ENCODE measurements around the gene ANK3. TPM values are rescaled to one million over a fixed set of nuclear protein-coding genes. Genes with fewer than 3 reads are reported as not detected.

Gene ANK3
- polyA plus RNA-seq, 1 donor from 2014 or later: 114 TPM

DNA sequence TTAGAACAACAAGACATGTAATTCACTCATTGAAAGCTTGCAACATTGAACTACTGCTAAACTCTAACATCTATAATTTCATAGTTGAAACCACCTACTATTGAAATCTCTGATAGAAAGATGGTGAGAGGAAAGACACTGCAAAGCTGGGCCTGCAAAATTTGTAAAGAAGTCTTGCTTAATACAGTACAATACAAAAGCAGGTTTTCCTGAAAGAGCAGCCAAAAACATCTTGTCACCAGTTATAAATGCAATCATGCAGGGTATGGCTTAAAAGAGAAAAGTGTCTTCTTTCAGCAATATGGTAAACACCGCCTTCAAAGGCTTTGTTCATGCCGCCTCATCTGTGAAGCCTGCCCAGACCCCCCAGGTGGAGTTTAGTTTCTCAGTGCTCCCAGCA is 109.2 kb downstream of the ANK3 start:
- Histone ChIP-seq H3K9me3 (ENCODE audit: low read length) (no peaks in the 10 kb centered on the region), H3K4me2 (ENCODE audit: low read length) (no peak overlapping the region), H3K9me2 (ENCODE audit: insufficient read depth, low read length) (no peaks in the 10 kb centered on the region), H3F3A (ENCODE audit: insufficient read depth, low read length, poor library complexity, severe bottlenecking) (peaks cover 4% of the 10 kb centered on the region), H3K79me2 (replicated peaks; ENCODE audit: insufficient read depth, low read length) (no peaks in the 10 kb centered on the region), H4K20me1 (ENCODE audit: insufficient read depth) (peaks cover 8% of the 10 kb centered on the region), H2AFZ (ENCODE audit: low read depth, low read length) (no peak overlapping the region), H3K36me3 (ENCODE audit: insufficient read depth, low read length) (peaks cover 7% of the 10 kb centered on the region), H3K4me3 (ENCODE audit: low read length) (no peak overlapping the region), H3K27me3 (ENCODE audit: insufficient read depth, low read depth, low read length) (no peaks in the 10 kb centered on the region), H3K27ac (ENCODE audit: low read length) (no peak overlapping the region), H3K9ac (ENCODE audit: low read length) (no peak overlapping the region)
- TF ChIP-seq MXI1 (conservative IDR thresholded peaks at IDR 0.05; ENCODE audit: poor library complexity, severe bottlenecking): no peak
- no peak for TF ChIP-seq TAF1 (IDR thresholded peaks at IDR 0.05; ENCODE audit: low read depth)
- no peak for TF ChIP-seq RAD21 (conservative IDR thresholded peaks at IDR 0.05)
- no peak for TF ChIP-seq EP300 (conservative IDR thresholded peaks at IDR 0.05; ENCODE audit: poor library complexity, severe bottlenecking)

GRCh38 chr10:60277656-60278055 is 112.0 kb downstream of the ANK3 start:
- no peak overlapping the region for H3K4me2 ChIP-seq (ENCODE audit: low read length)
- no peaks in the 10 kb centered on the region for H3K79me2 ChIP-seq (replicated peaks; ENCODE audit: insufficient read depth, low read length)
- H3K36me3 ChIP-seq (ENCODE audit: insufficient read depth, low read length): peaks cover 16% of the 10 kb centered on the region
- H3K9me3 ChIP-seq (ENCODE audit: low read length): no peaks in the 10 kb centered on the region
- no peak overlapping the region for H3K9ac ChIP-seq (ENCODE audit: low read length)
- no peaks in the 10 kb centered on the region for H3K9me2 ChIP-seq (ENCODE audit: insufficient read depth, low read length)
- no peak overlapping the region for H3K4me3 ChIP-seq (ENCODE audit: low read length)
- H3K27ac ChIP-seq (ENCODE audit: low read length): no peak overlapping the region
- no peak overlapping the region for H2AFZ ChIP-seq (ENCODE audit: low read depth, low read length)
- no peak for TF ChIP-seq SMC3 (conservative IDR thresholded peaks at IDR 0.05; ENCODE audit: poor library complexity)
- TF ChIP-seq TAF1 (IDR thresholded peaks at IDR 0.05; ENCODE audit: low read depth): no peak
- TF ChIP-seq MXI1 (conservative IDR thresholded peaks at IDR 0.05; ENCODE audit: poor library complexity, severe bottlenecking): no peak
- TF ChIP-seq EP300 (conservative IDR thresholded peaks at IDR 0.05; ENCODE audit: poor library complexity, severe bottlenecking): no peak
- no peak for TF ChIP-seq RAD21 (conservative IDR thresholded peaks at IDR 0.05)
- TF ChIP-seq REST (IDR thresholded peaks at IDR 0.05; ENCODE audit: borderline replicate concordance): no peak
- TF ChIP-seq CTCF (IDR thresholded peaks at IDR 0.05; ENCODE audit: poor library complexity, severe bottlenecking): no peak
- TF ChIP-seq POLR2AphosphoS5 (IDR thresholded peaks at IDR 0.05): no peak
- no peak for TF ChIP-seq EZH2 (IDR thresholded peaks at IDR 0.05; ENCODE audit: borderline replicate concordance, insufficient read depth, low read length, poor library complexity, severe bottlenecking)
- peaks cover 4% of the 10 kb centered on the region for H3F3A ChIP-seq (ENCODE audit: insufficient read depth, low read length, poor library complexity, severe bottlenecking)
- H3K27me3 ChIP-seq (ENCODE audit: insufficient read depth, low read depth, low read length): no peaks in the 10 kb centered on the region
- H4K20me1 ChIP-seq (ENCODE audit: insufficient read depth): peaks cover 5% of the 10 kb centered on the region
